ENCODE results near the gene HOXC11. TPM values are rescaled to one million over a fixed set of nuclear protein-coding genes. Genes with fewer than 3 reads are reported as not detected.
A peak's percentile ranks its signal among the peaks of the same experiment; 100 is the strongest.

The HOXC11 gene
- total RNA-seq, 2 donors from 2014 or later, result not detected

GRCh38 chr12:53964315-53964713 lies 8.6 kb upstream of the HOXC11 start:
- no peaks in the 10 kb centered on the region for H3K36me3 ChIP-seq
- DNase-seq, result no peak
- TF ChIP-seq CTCF (IDR thresholded peaks at IDR 0.05), result no peak
- no peak overlapping the region for H3K4me3 ChIP-seq
- intact Hi-C loops (cut with DNase I), result no loop called here
- no peak overlapping the region for H3K9ac ChIP-seq (ENCODE audit: low read depth in 2 of 2, low read length in 2 of 2)
- peaks cover 100% of the 10 kb centered on the region for H3K27me3 ChIP-seq
- H3K4me1 ChIP-seq, result no peaks in the 10 kb centered on the region
- H3K27ac ChIP-seq, result no peak overlapping the region
- no peaks in the 10 kb centered on the region for H3K9me3 ChIP-seq

GRCh38 chr12:53965281-53966084 lies 7.4 kb upstream of the HOXC11 start:
- intact Hi-C loops (cut with DNase I), result no loop called here
- Histone ChIP-seq H3K27ac (no peak overlapping the region), H3K9ac (ENCODE audit: low read depth in 2 of 2, low read length in 2 of 2) (peak overlapping the region in 1 of 2 donors; percentile 17), H3K4me1 (no peaks in the 10 kb centered on the region), H3K36me3 (no peaks in the 10 kb centered on the region), H3K27me3 (peaks cover 100% of the 10 kb centered on the region), H3K9me3 (no peaks in the 10 kb centered on the region), H3K4me3 (no peak overlapping the region)
- DNase-seq, result no peak
- no peak for TF ChIP-seq CTCF (IDR thresholded peaks at IDR 0.05)

- no peak for DNase-seq
These were observed 6.9 kb upstream of the HOXC11 start for GRCh38 chr12:53966085-53966384.

GRCh38 chr12:53966385-53967133 lies 6.4 kb upstream of the HOXC11 start:
- Histone ChIP-seq H3K27ac (no peak overlapping the region), H3K36me3 (no peaks in the 10 kb centered on the region), H3K9ac (ENCODE audit: low read depth in 2 of 2, low read length in 2 of 2) (peak overlapping the region in 1 of 2 donors; percentile 17), H3K4me1 (no peaks in the 10 kb centered on the region), H3K27me3 (peaks cover 100% of the 10 kb centered on the region), H3K9me3 (no peaks in the 10 kb centered on the region), H3K4me3 (no peak overlapping the region)
- TF ChIP-seq CTCF (IDR thresholded peaks at IDR 0.05), result no peak
- intact Hi-C loops (cut with DNase I), result no loop called here
- DNase-seq, result no peak

More at GRCh38 chr12:53966085-53966384, 6.9 kb upstream of the HOXC11 start:
- no peak for TF ChIP-seq CTCF (IDR thresholded peaks at IDR 0.05)
- H3K27ac ChIP-seq, result no peak overlapping the region
- H3K4me1 ChIP-seq, result no peaks in the 10 kb centered on the region
- peak overlapping the region in 1 of 2 donors; percentile 17 for H3K9ac ChIP-seq (ENCODE audit: low read depth in 2 of 2, low read length in 2 of 2)
- H3K9me3 ChIP-seq, result no peaks in the 10 kb centered on the region
- no peak overlapping the region for H3K4me3 ChIP-seq
- no peaks in the 10 kb centered on the region for H3K36me3 ChIP-seq
- intact Hi-C loops (cut with DNase I), result no loop called here
- H3K27me3 ChIP-seq, result peaks cover 100% of the 10 kb centered on the region

- H3K27me3 ChIP-seq, result peaks cover 100% of the 10 kb centered on the region
- no peak for TF ChIP-seq CTCF (IDR thresholded peaks at IDR 0.05)
- no peaks in the 10 kb centered on the region for H3K9me3 ChIP-seq
- H3K4me3 ChIP-seq, result no peak overlapping the region
- DNase-seq, result no peak
- no peaks in the 10 kb centered on the region for H3K4me1 ChIP-seq
- intact Hi-C loops (cut with DNase I), result no loop called here
- no peak overlapping the region for H3K27ac ChIP-seq
- no peak overlapping the region for H3K9ac ChIP-seq (ENCODE audit: low read depth in 2 of 2, low read length in 2 of 2)
- no peaks in the 10 kb centered on the region for H3K36me3 ChIP-seq
These were observed 5.5 kb upstream of the HOXC11 start for GRCh38 chr12:53967421-53967925.
